ENCODE data around the gene MED27.
A peak's percentile ranks its signal among the peaks of the same experiment; 100 is the strongest.

The MED27 gene

GRCh38 chr9:132000659-132001058 lies 79.0 kb downstream of the MED27 start:
- no peak for TF ChIP-seq CTCF (IDR thresholded peaks at IDR 0.05)
- DNase-seq: no peak
- Histone ChIP-seq H3K4me3 (no peak overlapping the region), H3K9me3 (no peaks in the 10 kb centered on the region), H3K4me1 (peaks cover 0 to 14% (median 6%) of the 10 kb centered on the region in 4 donors), H3K27ac (no peak overlapping the region), H3K36me3 (peaks cover 4 to 8% (median 5%) of the 10 kb centered on the region in 3 donors), H3K27me3 (no peaks in the 10 kb centered on the region)
- intact Hi-C loops (cut with DNase I; ENCODE audit: low total_unique reads): no loop called here

GRCh38 chr9:131999692-132000551 lies 79.7 kb downstream of the MED27 start:
- Histone ChIP-seq H3K27me3 (no peaks in the 10 kb centered on the region), H3K27ac (no peak overlapping the region), H3K4me1 (peaks cover 0 to 14% (median 6%) of the 10 kb centered on the region in 4 donors), H3K4me3 (no peak overlapping the region), H3K9me3 (no peaks in the 10 kb centered on the region), H3K36me3 (peaks cover 4 to 9% (median 5%) of the 10 kb centered on the region in 3 donors)
- intact Hi-C loops (cut with DNase I; ENCODE audit: low total_unique reads): no loop called here
- no peak for DNase-seq
- no peak for TF ChIP-seq CTCF (IDR thresholded peaks at IDR 0.05)

GRCh38 chr9:131997779-131998178 lies 81.9 kb downstream of the MED27 start:
- TF ChIP-seq CTCF (IDR thresholded peaks at IDR 0.05): no peak
- peaks cover 4 to 9% (median 5%) of the 10 kb centered on the region in 3 donors for H3K36me3 ChIP-seq
- H3K27me3 ChIP-seq: no peaks in the 10 kb centered on the region
- DNase-seq: peak in 1 of 2 donors; percentile 27
- peaks cover 0 to 14% (median 6%) of the 10 kb centered on the region in 4 donors for H3K4me1 ChIP-seq
- intact Hi-C loops (cut with DNase I; ENCODE audit: low total_unique reads): no loop called here
- no peaks in the 10 kb centered on the region for H3K9me3 ChIP-seq
- H3K27ac ChIP-seq: no peak overlapping the region
- no peak overlapping the region for H3K4me3 ChIP-seq

GRCh38 chr9:131997076-131997475 lies 82.6 kb downstream of the MED27 start:
- no peak for DNase-seq
- TF ChIP-seq CTCF (IDR thresholded peaks at IDR 0.05): no peak

GRCh38 chr9:131995382-131995781 lies 84.3 kb downstream of the MED27 start:
- intact Hi-C loops (cut with DNase I; ENCODE audit: low total_unique reads): no loop called here
- H3K27ac ChIP-seq: no peak overlapping the region
- peaks cover 0 to 14% (median 6%) of the 10 kb centered on the region in 4 donors for H3K4me1 ChIP-seq
- H3K27me3 ChIP-seq: no peaks in the 10 kb centered on the region
- DNase-seq: no peak
- H3K36me3 ChIP-seq: peaks cover 0 to 9% (median 4%) of the 10 kb centered on the region in 3 donors
- no peaks in the 10 kb centered on the region for H3K9me3 ChIP-seq
- H3K4me3 ChIP-seq: no peak overlapping the region
- no peak for TF ChIP-seq CTCF (IDR thresholded peaks at IDR 0.05)

More at GRCh38 chr9:131997076-131997475, 82.6 kb downstream of the MED27 start:
- no peak overlapping the region for H3K27ac ChIP-seq
- H3K4me1 ChIP-seq: peaks cover 0 to 14% (median 6%) of the 10 kb centered on the region in 4 donors
- H3K27me3 ChIP-seq: no peaks in the 10 kb centered on the region
- intact Hi-C loops (cut with DNase I; ENCODE audit: low total_unique reads): no loop called here
- peaks cover 4 to 9% (median 5%) of the 10 kb centered on the region in 3 donors for H3K36me3 ChIP-seq
- no peak overlapping the region for H3K4me3 ChIP-seq
- H3K9me3 ChIP-seq: no peaks in the 10 kb centered on the region

Data from tibial artery (tissue), 4 donors.